Breast epithelium (tissue), 4 donors: ENCODE measurements around the gene PEAK1. TPM values are rescaled to one million over a fixed set of nuclear protein-coding genes. Genes with fewer than 3 reads are reported as not detected.

Experiments used
- DNase-seq, 2 donors: peaks; one replicate each; pipeline ENCODE4 v3.0.0-alpha.2; 2019; ENCODE audit warnings: low spot score in 2 of 2
- H3K27ac ChIP-seq, 2 donors: fragments of 200-600 bp; sonication (generic) in 1 of 2; one replicate each; pipeline ENCODE4 v1.5.1; 2016 to 2019; ENCODE audit warnings: mild to moderate bottlenecking in 1 of 2
- H3K27me3 ChIP-seq, 2 donors: fragments of 200-600 bp; sonication (generic) in 1 of 2; one replicate each; pipeline versions ENCODE4 v1.5.1 to v1.6.0; 2017 to 2019; ENCODE audit warnings: control low read depth in 1 of 2, mild to moderate bottlenecking in 1 of 2
- H3K36me3 ChIP-seq: fragments of 200-600 bp; one replicate; pipeline ENCODE4 v1.5.1; 2019
- H3K4me1 ChIP-seq, 2 donors: fragments of 200-600 bp; sonication (generic); one replicate each; pipeline ENCODE4 v1.5.1; 2016 to 2019; ENCODE audit warnings: control low read depth in 1 of 2
- H3K4me3 ChIP-seq, 3 donors: fragments of 200-600 bp; sonication (generic); 1 replicate in 2 of 3; 2 replicates in 1 of 3; pipeline ENCODE4 v1.5.1; 2016 to 2019; ENCODE audit warnings: mild to moderate bottlenecking in 3 of 3, moderate library complexity in 2 of 3
- H3K9me3 ChIP-seq, 2 donors: fragments of 200-600 bp; sonication (generic) in 1 of 2; one replicate each; pipeline ENCODE4 v1.5.1; 2016 to 2019; ENCODE audit warnings: control low read depth in 1 of 2
- POLR2A ChIP-seq: fragments of 450-650 bp; IDR thresholded peaks from one replicate; pipeline ENCODE4 v1.6.1; 2016; ENCODE audit warnings: antibody characterized with exemption, mild to moderate bottlenecking, moderate library complexity
- POLR2AphosphoS5 ChIP-seq, 3 donors: sonication (generic); formaldehyde crosslinking; IDR thresholded peaks; one replicate each; pipeline ENCODE4 v1.6.1; 2017; ENCODE audit warnings: antibody characterized with exemption in 3 of 3
- intact Hi-C: fragments of 100-400 bp; cut with DNase I; formaldehyde crosslinking; loops from one replicate; pipeline ENCODE4 v1.15.1; 2023; ENCODE audit warnings: low total_unique reads
- total RNA-seq, 3 donors: library from RNA; depleted of rRNA; stranded (reverse); fragments of >200 nt; gene quantifications; one replicate each; pipeline ENCODE4 v1.1.0, GENCODE V29; 2016
- TF ChIP-seq, protein P1 (sequence below), 3 donors: fragments of 450-650 bp; IDR thresholded peaks; one replicate each; pipeline ENCODE4 v1.5.1; 2016 to 2017; ENCODE audit warnings: antibody characterized with exemption in 3 of 3, mild to moderate bottlenecking in 3 of 3, moderate library complexity in 3 of 3

Gene PEAK1
- total RNA-seq, 3 donors from 2014 or later = 48.5 to 99.5 (median 55.2) TPM

DNA sequence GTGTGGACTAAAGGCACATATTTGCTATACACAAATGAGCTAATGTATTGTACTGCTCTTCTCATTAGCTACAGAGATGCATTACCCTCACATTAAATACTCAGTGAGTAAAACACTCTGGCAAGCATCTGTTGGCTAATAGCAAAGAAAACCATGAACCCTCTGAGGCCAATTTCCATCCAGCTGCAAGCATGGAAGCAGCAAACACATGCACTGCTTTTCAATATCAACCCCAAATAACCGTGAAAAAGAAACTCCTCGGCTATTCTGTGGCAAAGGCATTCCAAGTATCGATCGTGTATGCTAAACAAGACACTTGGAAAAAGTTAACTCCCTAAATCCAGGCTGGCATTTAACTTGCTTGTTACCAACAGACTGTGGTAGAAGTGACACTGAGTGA is 67.0 kb downstream of the PEAK1 start:
- Histone ChIP-seq H3K4me1 (no peaks in the 10 kb centered on the region), H3K27me3 (no peaks in the 10 kb centered on the region), H3K9me3 (no peaks in the 10 kb centered on the region), H3K4me3 (no peak overlapping the region), H3K36me3 (no peaks in the 10 kb centered on the region), H3K27ac (no peak overlapping the region)
- no peak for DNase-seq
- TF ChIP-seq, protein P1, sequence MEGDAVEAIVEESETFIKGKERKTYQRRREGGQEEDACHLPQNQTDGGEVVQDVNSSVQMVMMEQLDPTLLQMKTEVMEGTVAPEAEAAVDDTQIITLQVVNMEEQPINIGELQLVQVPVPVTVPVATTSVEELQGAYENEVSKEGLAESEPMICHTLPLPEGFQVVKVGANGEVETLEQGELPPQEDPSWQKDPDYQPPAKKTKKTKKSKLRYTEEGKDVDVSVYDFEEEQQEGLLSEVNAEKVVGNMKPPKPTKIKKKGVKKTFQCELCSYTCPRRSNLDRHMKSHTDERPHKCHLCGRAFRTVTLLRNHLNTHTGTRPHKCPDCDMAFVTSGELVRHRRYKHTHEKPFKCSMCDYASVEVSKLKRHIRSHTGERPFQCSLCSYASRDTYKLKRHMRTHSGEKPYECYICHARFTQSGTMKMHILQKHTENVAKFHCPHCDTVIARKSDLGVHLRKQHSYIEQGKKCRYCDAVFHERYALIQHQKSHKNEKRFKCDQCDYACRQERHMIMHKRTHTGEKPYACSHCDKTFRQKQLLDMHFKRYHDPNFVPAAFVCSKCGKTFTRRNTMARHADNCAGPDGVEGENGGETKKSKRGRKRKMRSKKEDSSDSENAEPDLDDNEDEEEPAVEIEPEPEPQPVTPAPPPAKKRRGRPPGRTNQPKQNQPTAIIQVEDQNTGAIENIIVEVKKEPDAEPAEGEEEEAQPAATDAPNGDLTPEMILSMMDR (IDR thresholded peaks at IDR 0.05) = no peak
- TF ChIP-seq POLR2AphosphoS5 (IDR thresholded peaks at IDR 0.05) (no peak), POLR2A (no peak)
- intact Hi-C loops = no loop called here

DNA sequence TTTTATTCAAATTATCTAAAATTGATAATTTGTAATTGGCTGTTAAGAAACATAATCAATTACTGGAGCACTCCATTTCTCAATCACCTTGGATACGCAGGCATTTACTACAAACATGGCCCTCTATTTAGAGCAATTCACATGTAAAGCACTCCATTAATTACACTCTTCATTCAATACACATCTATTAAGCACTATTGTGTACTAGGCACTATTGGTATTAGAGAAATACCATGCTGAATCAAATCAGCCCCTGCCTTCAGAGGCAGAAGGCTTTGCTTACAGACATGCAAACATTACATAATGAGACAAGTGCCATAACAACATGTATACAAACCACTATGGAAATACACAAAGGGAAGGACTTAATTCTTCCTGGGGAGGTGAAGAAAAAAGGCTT is 69.1 kb downstream of the PEAK1 start:
- DNase-seq = no peak

DNA sequence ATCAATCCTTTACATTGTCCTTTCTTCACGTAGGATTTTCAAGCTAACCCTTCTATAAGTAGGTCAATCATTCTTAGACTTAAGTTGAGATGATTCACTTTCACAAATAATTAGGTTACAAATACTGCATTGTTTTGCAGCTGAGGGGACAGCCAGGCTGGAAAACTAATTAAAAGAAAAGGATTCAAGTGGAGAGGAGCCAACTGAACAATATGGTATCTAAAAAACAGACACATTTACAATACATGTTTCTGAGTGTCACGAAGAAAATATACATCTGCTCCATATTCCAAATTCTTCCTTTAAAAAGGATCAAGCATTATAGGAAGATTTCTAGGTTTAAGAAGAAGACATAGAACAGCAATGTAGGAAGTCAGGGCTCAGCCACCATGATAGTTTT is 70.2 kb downstream of the PEAK1 start:
- no peak for DNase-seq
- Histone ChIP-seq H3K4me3 (no peak overlapping the region), H3K27me3 (no peaks in the 10 kb centered on the region), H3K4me1 (no peaks in the 10 kb centered on the region), H3K9me3 (no peaks in the 10 kb centered on the region), H3K27ac (no peak overlapping the region), H3K36me3 (no peaks in the 10 kb centered on the region)
- TF ChIP-seq POLR2AphosphoS5 (IDR thresholded peaks at IDR 0.05) (no peak), POLR2A (no peak)
- TF ChIP-seq, protein P1 (IDR thresholded peaks at IDR 0.05) = no peak
- intact Hi-C loops = no loop called here

More for the DNA sequence above, 69.1 kb downstream of the PEAK1 start:
- TF ChIP-seq POLR2A = no peak
- TF ChIP-seq POLR2AphosphoS5 (IDR thresholded peaks at IDR 0.05) = no peak
- TF ChIP-seq, protein P1 (IDR thresholded peaks at IDR 0.05) = no peak
- Histone ChIP-seq H3K36me3 (no peaks in the 10 kb centered on the region), H3K27me3 (no peaks in the 10 kb centered on the region), H3K4me1 (no peaks in the 10 kb centered on the region), H3K4me3 (no peak overlapping the region), H3K9me3 (no peaks in the 10 kb centered on the region), H3K27ac (no peak overlapping the region)
- intact Hi-C loops = no loop called here

DNA sequence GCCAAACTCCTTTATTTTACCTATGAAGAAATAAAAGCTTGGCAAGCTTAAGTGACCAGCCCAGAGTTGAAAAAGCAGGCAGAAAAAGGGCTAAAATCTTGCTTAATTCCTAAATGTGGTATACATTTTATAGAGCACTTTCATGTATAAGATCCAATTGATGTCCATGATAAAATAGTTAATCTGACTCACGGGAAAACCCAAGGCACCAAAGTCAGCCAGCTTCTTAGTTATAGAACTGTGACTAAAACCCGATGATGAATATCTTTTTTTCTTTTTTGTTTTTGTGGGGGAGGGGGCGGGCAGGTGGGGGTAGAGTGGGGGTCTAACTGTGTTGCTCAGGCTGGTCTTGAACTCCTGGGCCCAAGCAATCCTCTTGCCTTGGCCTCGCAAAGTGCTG is 71.4 kb downstream of the PEAK1 start:
- intact Hi-C loops = no loop called here
- TF ChIP-seq POLR2A (no peak), POLR2AphosphoS5 (IDR thresholded peaks at IDR 0.05) (no peak)
- TF ChIP-seq, protein P1 (IDR thresholded peaks at IDR 0.05) = no peak
- Histone ChIP-seq H3K9me3 (no peaks in the 10 kb centered on the region), H3K36me3 (no peaks in the 10 kb centered on the region), H3K27me3 (no peaks in the 10 kb centered on the region), H3K27ac (no peak overlapping the region), H3K4me3 (no peak overlapping the region), H3K4me1 (no peaks in the 10 kb centered on the region)
- DNase-seq = no peak

DNA sequence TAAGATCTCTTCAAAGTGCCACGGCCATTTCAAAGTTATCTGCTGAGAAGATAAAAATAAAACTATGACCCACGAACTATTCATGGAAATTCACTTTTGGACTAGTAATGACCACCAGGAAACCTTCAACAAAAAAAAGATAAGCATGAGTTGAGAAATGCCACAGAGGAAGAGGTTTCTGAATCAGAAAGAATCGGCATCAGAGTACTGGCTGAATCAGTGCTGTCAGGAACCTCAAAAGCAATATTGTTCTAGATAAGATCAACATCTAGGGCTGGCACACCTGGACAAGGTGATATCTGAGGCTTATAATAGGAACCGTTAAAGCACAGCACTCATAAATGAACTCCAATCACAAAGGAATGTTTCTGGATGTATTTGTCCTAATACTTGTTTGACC is 72.7 kb downstream of the PEAK1 start:
- DNase-seq = no peak
- Histone ChIP-seq H3K4me1 (no peaks in the 10 kb centered on the region), H3K27ac (no peak overlapping the region), H3K9me3 (no peaks in the 10 kb centered on the region), H3K27me3 (no peaks in the 10 kb centered on the region), H3K4me3 (no peak overlapping the region), H3K36me3 (no peaks in the 10 kb centered on the region)
- intact Hi-C loops = no loop called here
- TF ChIP-seq POLR2AphosphoS5 (IDR thresholded peaks at IDR 0.05) = no peak
- no peak for TF ChIP-seq POLR2A
- TF ChIP-seq, protein P1 (IDR thresholded peaks at IDR 0.05) = no peak
